ENCODE measurements around the gene CEMIP. TPM values are rescaled to one million over a fixed set of nuclear protein-coding genes. Genes with fewer than 3 reads are reported as not detected.

The CEMIP gene
- polyA plus RNA-seq, 2 of the 4 experiments (the other 2 are of a cell fraction): 0.54 to 0.84 TPM

GRCh38 chr15:80957556-80957955 lies 178.4 kb downstream of the CEMIP start:
- TF ChIP-seq FOSL2 (IDR thresholded peaks at IDR 0.05) (no peak), FOSL2 (CRISPR knock-in tag; IDR thresholded peaks at IDR 0.05) (no peak), CHD2 (IDR thresholded peaks at IDR 0.05; ENCODE audit: low read length, partially characterized antibody) (no peak), RAD21 (conservative IDR thresholded peaks at IDR 0.05 in 1 of 2, IDR thresholded peaks at IDR 0.05 in 1 of 2) (no peak), HOXB5 (CRISPR knock-in tag; IDR thresholded peaks at IDR 0.05) (no peak), KDM1A (IDR thresholded peaks at IDR 0.05; ENCODE audit: low read depth) (no peak), MAZ (IDR thresholded peaks at IDR 0.05; ENCODE audit: borderline replicate concordance, low read depth, low read length) (no peak), SREBF2 (IDR thresholded peaks at IDR 0.05) (no peak), KDM5A (IDR thresholded peaks at IDR 0.05) (no peak), HOXB13 (CRISPR knock-in tag; IDR thresholded peaks at IDR 0.05; ENCODE audit: low read depth) (no peak), EHMT2 (IDR thresholded peaks at IDR 0.05; ENCODE audit: low read depth) (no peak), JUNB (IDR thresholded peaks at IDR 0.05) (no peak), POLR2AphosphoS2 (conservative IDR thresholded peaks at IDR 0.05; ENCODE audit: low read length) (no peak), CEBPB (IDR thresholded peaks at IDR 0.05) (no peak), NR3C1 (IDR thresholded peaks at IDR 0.05) (no peak), JUN (IDR thresholded peaks at IDR 0.05) (no peak)
- ChIA-PET POLR2A (interaction anchor here (0.9 to 1.1 kb wide), 2 partner anchors 43 to 178 kb away, joined by 3 read pairs; partner anchors contain the start of genes CEMIP and TLNRD1), CTCF (interaction anchor here (0.6 to 10.8 kb wide), 6 partner anchors 12 to 784 kb away, joined by 3 to 111 read pairs (median 10); partner anchors contain the start of gene CEMIP)
- Histone ChIP-seq H3K4me1 (peaks cover 27% of the 10 kb centered on the region), H3K9me3 (no peaks in the 10 kb centered on the region), H3K27ac (no peak overlapping the region; a peak in 1 of 6 replicates), H3K4me3 (no peak overlapping the region), H3K4me2 (no peak overlapping the region)
- ATAC-seq: no peak
- 45% methylated on average over 2 of the region's 2 CpGs for WGBS (ENCODE audit: missing lambda C conversion rate)
- FAIRE-seq: no peak
- DNase-seq (ENCODE audit: low read depth in 1 of 2, low spot score in 1 of 2): no peak

GRCh38 chr15:80957976-80958375 lies 178.8 kb downstream of the CEMIP start:
- no peak overlapping the region for H3K27ac ChIP-seq
- H3K4me2 ChIP-seq: no peak overlapping the region
- POLR2A ChIA-PET: no interaction called here
- no peak for TF ChIP-seq CBX8 (IDR thresholded peaks at IDR 0.05)
- TF ChIP-seq FOSB (CRISPR knock-in tag; IDR thresholded peaks at IDR 0.05): no peak
- no peak for TF ChIP-seq RCOR1 (IDR thresholded peaks at IDR 0.05; ENCODE audit: low read depth, low read length)
- TF ChIP-seq HEYL (CRISPR knock-in tag; IDR thresholded peaks at IDR 0.05): no peak
- TF ChIP-seq EP300 (IDR thresholded peaks at IDR 0.05): no peak
- no peak for TF ChIP-seq CBX2 (IDR thresholded peaks at IDR 0.05; ENCODE audit: borderline replicate concordance, low read depth)
- TF ChIP-seq HDAC2 (IDR thresholded peaks at IDR 0.05): no peak
- no peak for TF ChIP-seq BHLHE40 (IDR thresholded peaks at IDR 0.05; ENCODE audit: low read depth, low read length)
- no peak for TF ChIP-seq RARB (CRISPR knock-in tag; IDR thresholded peaks at IDR 0.05)
- no peak for TF ChIP-seq MYC (IDR thresholded peaks at IDR 0.05; ENCODE audit: borderline replicate concordance, low read length)
- no peak for TF ChIP-seq HMGXB4 (CRISPR knock-in tag; IDR thresholded peaks at IDR 0.05; ENCODE audit: borderline replicate concordance)
- TF ChIP-seq TFCP2L1 (CRISPR knock-in tag; IDR thresholded peaks at IDR 0.05): no peak
- TF ChIP-seq, protein P1, sequence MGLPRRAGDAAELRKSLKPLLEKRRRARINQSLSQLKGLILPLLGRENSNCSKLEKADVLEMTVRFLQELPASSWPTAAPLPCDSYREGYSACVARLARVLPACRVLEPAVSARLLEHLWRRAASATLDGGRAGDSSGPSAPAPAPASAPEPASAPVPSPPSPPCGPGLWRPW (IDR thresholded peaks at IDR 0.05): no peak
- no peak for TF ChIP-seq ESRRA (IDR thresholded peaks at IDR 0.05; ENCODE audit: borderline replicate concordance, low read length)
- whole genome bisulfite sequencing (ENCODE audit: missing lambda C conversion rate): 85% methylated on average over 2 of the region's 2 CpGs
- no peak overlapping the region for H3K4me3 ChIP-seq
- CTCF ChIA-PET: interaction anchor here (0.6 to 10.8 kb wide), 5 partner anchors 12 to 502 kb away, joined by 3 to 111 read pairs (median 16); partner anchors contain the start of gene CEMIP
- no peak for ATAC-seq
- no peak for FAIRE-seq
- no peaks in the 10 kb centered on the region for H3K9me3 ChIP-seq
- DNase-seq (ENCODE audit: low read depth in 1 of 2, low spot score in 1 of 2): no peak
- H3K4me1 ChIP-seq: peaks cover 27% of the 10 kb centered on the region
